SK-N-SH treated with all-trans-retinoic acid at 6 μM for 48 hours (cell line): ENCODE measurements around the gene EARS2.

Experiments
- ATAC-seq: fragments of 200-7000 bp; cut with Tn5 transposase; 3 replicates; pipeline ENCODE4 v1.9.1; 2020; ENCODE audit warnings: mild to moderate bottlenecking, moderate library complexity
- ARNTL ChIP-seq: fragments of 450-650 bp; formaldehyde crosslinking; IDR thresholded peaks from 2 replicates; pipeline ENCODE4 v1.5.0; 2020; ENCODE audit warnings: low read depth, mild to moderate bottlenecking, moderate library complexity, borderline replicate concordance
- BACH2 ChIP-seq: fragments of 250-450 bp; sonication (Bioruptor Pico); IDR thresholded peaks from 2 replicates; pipeline ENCODE4 v1.9.0; 2021; ENCODE audit warnings: mild to moderate bottlenecking, borderline replicate concordance
- CSDC2 ChIP-seq: fragments of 250-450 bp; sonication (Bioruptor Pico); IDR thresholded peaks from 2 replicates; pipeline ENCODE4 v1.5.0; 2020; ENCODE audit warnings: mild to moderate bottlenecking, moderate library complexity
- ESRRG ChIP-seq: fragments of 250-450 bp; sonication (Bioruptor Pico); IDR thresholded peaks from 2 replicates; pipeline ENCODE4 v1.6.1; 2021; ENCODE audit warnings: mild to moderate bottlenecking
- GLIS3 ChIP-seq: fragments of 250-450 bp; sonication (Bioruptor Pico); IDR thresholded peaks from 2 replicates; pipeline ENCODE4 v1.5.0; 2020; ENCODE audit warnings: mild to moderate bottlenecking, moderate library complexity
- ISL1 ChIP-seq: fragments of 250-450 bp; sonication (Bioruptor Pico); IDR thresholded peaks from 2 replicates; pipeline ENCODE4 v2.1.2; 2022; ENCODE audit warnings: mild to moderate bottlenecking, moderate library complexity
- OSR1 ChIP-seq: fragments of 250-450 bp; sonication (Bioruptor Pico); IDR thresholded peaks from 2 replicates; pipeline ENCODE4 v1.8.0; 2022; ENCODE audit warnings: moderate library complexity, mild to moderate bottlenecking, inconsistent platforms
- PPARA ChIP-seq: fragments of 250-450 bp; sonication (Bioruptor Pico); IDR thresholded peaks from 2 replicates; pipeline ENCODE4 v1.5.0; 2020; ENCODE audit warnings: mild to moderate bottlenecking, borderline replicate concordance
- RARB ChIP-seq: fragments of 250-450 bp; sonication (Bioruptor Pico); IDR thresholded peaks from 2 replicates; pipeline ENCODE4 v1.8.0; 2021; ENCODE audit warnings: mild to moderate bottlenecking, moderate library complexity
- SNAI2 ChIP-seq: fragments of 250-450 bp; sonication (Bioruptor Pico); IDR thresholded peaks from 2 replicates; pipeline ENCODE4 v1.5.0; 2020; ENCODE audit warnings: mild to moderate bottlenecking, moderate library complexity
- TCF4 ChIP-seq: fragments of 250-450 bp; sonication (Bioruptor Pico); IDR thresholded peaks from 2 replicates; pipeline ENCODE4 v1.8.0; 2021; ENCODE audit warnings: mild to moderate bottlenecking, moderate library complexity, borderline replicate concordance
- TOX ChIP-seq: fragments of 250-450 bp; sonication (Bioruptor Pico); IDR thresholded peaks from 2 replicates; pipeline ENCODE4 v1.8.0; 2021; ENCODE audit warnings: mild to moderate bottlenecking, moderate library complexity, borderline replicate concordance
- ZC3H10 ChIP-seq: fragments of 250-450 bp; sonication (Bioruptor Pico); IDR thresholded peaks from 2 replicates; pipeline ENCODE4 v1.5.1; 2021; ENCODE audit warnings: mild to moderate bottlenecking, moderate library complexity
- ZFP3 ChIP-seq: fragments of 250-450 bp; sonication (Bioruptor Pico); IDR thresholded peaks from 2 replicates; pipeline ENCODE4 v1.5.0; 2020; ENCODE audit warnings: mild to moderate bottlenecking, moderate library complexity
- ZFP30 ChIP-seq: fragments of 450-650 bp; formaldehyde crosslinking; IDR thresholded peaks from 2 replicates; pipeline ENCODE4 v1.5.0; 2022; ENCODE audit warnings: mild to moderate bottlenecking, moderate library complexity
- ZNF565 ChIP-seq: fragments of 450-650 bp; formaldehyde crosslinking; conservative IDR thresholded peaks from 2 replicates; pipeline ENCODE4 v1.5.0; 2020; ENCODE audit warnings: low read depth, mild to moderate bottlenecking, moderate library complexity
- ZNF70 ChIP-seq: fragments of 450-650 bp; formaldehyde crosslinking; IDR thresholded peaks from 2 replicates; pipeline ENCODE4 v1.5.0; 2020; ENCODE audit warnings: mild to moderate bottlenecking, moderate library complexity
- ZNF8 ChIP-seq: fragments of 450-650 bp; formaldehyde crosslinking; IDR thresholded peaks from 2 replicates; pipeline ENCODE4 v1.5.0; 2020; ENCODE audit warnings: mild to moderate bottlenecking, moderate library complexity
- TF ChIP-seq, protein P1 (sequence below): fragments of 250-450 bp; sonication (Bioruptor Pico); IDR thresholded peaks from 2 replicates; pipeline ENCODE4 v1.8.0; 2021; ENCODE audit warnings: low read depth, mild to moderate bottlenecking, moderate library complexity, borderline replicate concordance
- TF ChIP-seq, protein P2 (sequence below): fragments of 250-450 bp; sonication (Bioruptor Pico); IDR thresholded peaks from 2 replicates; pipeline ENCODE4 v1.8.0; 2020; ENCODE audit warnings: mild to moderate bottlenecking, moderate library complexity, borderline replicate concordance
- TF ChIP-seq, protein P3 (sequence below): fragments of 250-450 bp; sonication (Bioruptor Pico); IDR thresholded peaks from 2 replicates; pipeline ENCODE4 v1.5.1; 2020; ENCODE audit warnings: low read depth, mild to moderate bottlenecking, moderate library complexity
- TF ChIP-seq, protein P4 (sequence below): fragments of 250-450 bp; sonication (Bioruptor Pico); IDR thresholded peaks from 2 replicates; pipeline ENCODE4 v1.5.0; 2020; ENCODE audit warnings: mild to moderate bottlenecking, moderate library complexity

The EARS2 gene

DNA sequence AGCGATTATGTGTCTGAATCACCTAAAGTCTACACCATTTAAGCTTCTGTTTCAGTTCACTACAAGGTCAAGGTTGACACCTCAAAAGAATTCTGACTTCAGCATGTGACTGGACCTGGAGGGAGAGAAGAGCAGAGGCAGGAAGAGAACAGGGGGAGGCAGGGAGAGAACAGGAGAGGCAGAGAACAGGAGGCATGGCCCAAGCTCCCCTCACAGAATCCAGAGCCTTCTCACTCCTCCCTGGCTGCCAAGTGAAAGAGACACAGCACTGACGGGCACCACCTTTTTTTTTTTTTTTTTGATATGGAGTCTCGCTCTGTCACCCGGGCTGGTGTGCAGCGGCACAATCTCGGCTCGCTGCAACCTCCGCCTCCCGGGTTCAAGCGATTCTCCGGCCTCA lies 58.3 kb downstream of the EARS2 start:
- no peak for ATAC-seq
- TF ChIP-seq, protein P1, sequence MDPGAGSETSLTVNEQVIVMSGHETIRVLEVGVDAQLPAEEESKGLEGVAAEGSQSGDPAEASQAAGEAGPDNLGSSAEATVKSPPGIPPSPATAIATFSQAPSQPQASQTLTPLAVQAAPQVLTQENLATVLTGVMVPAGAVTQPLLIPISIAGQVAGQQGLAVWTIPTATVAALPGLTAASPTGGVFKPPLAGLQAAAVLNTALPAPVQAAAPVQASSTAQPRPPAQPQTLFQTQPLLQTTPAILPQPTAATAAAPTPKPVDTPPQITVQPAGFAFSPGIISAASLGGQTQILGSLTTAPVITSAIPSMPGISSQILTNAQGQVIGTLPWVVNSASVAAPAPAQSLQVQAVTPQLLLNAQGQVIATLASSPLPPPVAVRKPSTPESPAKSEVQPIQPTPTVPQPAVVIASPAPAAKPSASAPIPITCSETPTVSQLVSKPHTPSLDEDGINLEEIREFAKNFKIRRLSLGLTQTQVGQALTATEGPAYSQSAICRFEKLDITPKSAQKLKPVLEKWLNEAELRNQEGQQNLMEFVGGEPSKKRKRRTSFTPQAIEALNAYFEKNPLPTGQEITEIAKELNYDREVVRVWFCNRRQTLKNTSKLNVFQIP: no peak
- TF ChIP-seq ZFP30: no peak
- TF ChIP-seq ZNF8: no peak
- no peak for TF ChIP-seq ZC3H10 (CRISPR knock-in tag)
- no peak for TF ChIP-seq OSR1 (CRISPR knock-in tag)
- TF ChIP-seq SNAI2: no peak
- no peak for TF ChIP-seq ISL1 (CRISPR knock-in tag)
- no peak for TF ChIP-seq PPARA
- TF ChIP-seq TCF4: no peak
- TF ChIP-seq, protein P2, sequence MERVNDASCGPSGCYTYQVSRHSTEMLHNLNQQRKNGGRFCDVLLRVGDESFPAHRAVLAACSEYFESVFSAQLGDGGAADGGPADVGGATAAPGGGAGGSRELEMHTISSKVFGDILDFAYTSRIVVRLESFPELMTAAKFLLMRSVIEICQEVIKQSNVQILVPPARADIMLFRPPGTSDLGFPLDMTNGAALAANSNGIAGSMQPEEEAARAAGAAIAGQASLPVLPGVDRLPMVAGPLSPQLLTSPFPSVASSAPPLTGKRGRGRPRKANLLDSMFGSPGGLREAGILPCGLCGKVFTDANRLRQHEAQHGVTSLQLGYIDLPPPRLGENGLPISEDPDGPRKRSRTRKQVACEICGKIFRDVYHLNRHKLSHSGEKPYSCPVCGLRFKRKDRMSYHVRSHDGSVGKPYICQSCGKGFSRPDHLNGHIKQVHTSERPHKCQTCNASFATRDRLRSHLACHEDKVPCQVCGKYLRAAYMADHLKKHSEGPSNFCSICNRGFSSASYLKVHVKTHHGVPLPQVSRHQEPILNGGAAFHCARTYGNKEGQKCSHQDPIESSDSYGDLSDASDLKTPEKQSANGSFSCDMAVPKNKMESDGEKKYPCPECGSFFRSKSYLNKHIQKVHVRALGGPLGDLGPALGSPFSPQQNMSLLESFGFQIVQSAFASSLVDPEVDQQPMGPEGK (CRISPR knock-in tag): no peak
- no peak for TF ChIP-seq ESRRG (CRISPR knock-in tag)
- TF ChIP-seq ZFP3: no peak
- TF ChIP-seq CSDC2: no peak
- TF ChIP-seq, protein P3, sequence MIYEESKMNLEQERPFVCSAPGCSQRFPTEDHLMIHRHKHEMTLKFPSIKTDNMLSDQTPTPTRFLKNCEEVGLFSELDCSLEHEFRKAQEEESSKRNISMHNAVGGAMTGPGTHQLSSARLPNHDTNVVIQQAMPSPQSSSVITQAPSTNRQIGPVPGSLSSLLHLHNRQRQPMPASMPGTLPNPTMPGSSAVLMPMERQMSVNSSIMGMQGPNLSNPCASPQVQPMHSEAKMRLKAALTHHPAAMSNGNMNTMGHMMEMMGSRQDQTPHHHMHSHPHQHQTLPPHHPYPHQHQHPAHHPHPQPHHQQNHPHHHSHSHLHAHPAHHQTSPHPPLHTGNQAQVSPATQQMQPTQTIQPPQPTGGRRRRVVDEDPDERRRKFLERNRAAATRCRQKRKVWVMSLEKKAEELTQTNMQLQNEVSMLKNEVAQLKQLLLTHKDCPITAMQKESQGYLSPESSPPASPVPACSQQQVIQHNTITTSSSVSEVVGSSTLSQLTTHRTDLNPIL (CRISPR knock-in tag): no peak
- TF ChIP-seq ARNTL (CRISPR knock-in tag): no peak
- TF ChIP-seq RARB (CRISPR knock-in tag): no peak
- TF ChIP-seq TOX (CRISPR knock-in tag): no peak

DNA sequence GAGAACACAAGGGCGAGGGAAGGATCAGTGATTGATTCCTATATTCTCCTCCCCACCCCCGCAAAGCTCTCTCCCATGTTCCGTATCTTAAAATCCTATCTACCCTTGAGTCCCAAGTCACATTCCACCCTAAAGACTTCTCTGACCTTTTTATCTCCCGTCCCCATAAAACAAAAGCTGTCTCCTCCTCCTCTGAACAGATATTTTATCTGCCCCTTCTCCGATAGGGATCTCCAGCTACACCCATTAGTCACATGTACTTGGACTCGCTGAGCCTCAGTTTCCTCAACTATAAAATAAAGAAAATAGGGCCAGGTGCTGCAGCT lies 59.6 kb downstream of the EARS2 start:
- ATAC-seq: no peak
- TF ChIP-seq ZNF8 (no peak), ISL1 (CRISPR knock-in tag) (no peak), GLIS3 (CRISPR knock-in tag) (no peak), ZNF565 (no peak), ESRRG (CRISPR knock-in tag) (no peak), ARNTL (CRISPR knock-in tag) (no peak), ZFP3 (no peak), ZFP30 (no peak)
- TF ChIP-seq, protein P4, sequence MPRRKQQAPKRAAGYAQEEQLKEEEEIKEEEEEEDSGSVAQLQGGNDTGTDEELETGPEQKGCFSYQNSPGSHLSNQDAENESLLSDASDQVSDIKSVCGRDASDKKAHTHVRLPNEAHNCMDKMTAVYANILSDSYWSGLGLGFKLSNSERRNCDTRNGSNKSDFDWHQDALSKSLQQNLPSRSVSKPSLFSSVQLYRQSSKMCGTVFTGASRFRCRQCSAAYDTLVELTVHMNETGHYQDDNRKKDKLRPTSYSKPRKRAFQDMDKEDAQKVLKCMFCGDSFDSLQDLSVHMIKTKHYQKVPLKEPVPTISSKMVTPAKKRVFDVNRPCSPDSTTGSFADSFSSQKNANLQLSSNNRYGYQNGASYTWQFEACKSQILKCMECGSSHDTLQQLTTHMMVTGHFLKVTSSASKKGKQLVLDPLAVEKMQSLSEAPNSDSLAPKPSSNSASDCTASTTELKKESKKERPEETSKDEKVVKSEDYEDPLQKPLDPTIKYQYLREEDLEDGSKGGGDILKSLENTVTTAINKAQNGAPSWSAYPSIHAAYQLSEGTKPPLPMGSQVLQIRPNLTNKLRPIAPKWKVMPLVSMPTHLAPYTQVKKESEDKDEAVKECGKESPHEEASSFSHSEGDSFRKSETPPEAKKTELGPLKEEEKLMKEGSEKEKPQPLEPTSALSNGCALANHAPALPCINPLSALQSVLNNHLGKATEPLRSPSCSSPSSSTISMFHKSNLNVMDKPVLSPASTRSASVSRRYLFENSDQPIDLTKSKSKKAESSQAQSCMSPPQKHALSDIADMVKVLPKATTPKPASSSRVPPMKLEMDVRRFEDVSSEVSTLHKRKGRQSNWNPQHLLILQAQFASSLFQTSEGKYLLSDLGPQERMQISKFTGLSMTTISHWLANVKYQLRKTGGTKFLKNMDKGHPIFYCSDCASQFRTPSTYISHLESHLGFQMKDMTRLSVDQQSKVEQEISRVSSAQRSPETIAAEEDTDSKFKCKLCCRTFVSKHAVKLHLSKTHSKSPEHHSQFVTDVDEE (CRISPR knock-in tag): no peak
- TF ChIP-seq, protein P3 (CRISPR knock-in tag): no peak

DNA sequence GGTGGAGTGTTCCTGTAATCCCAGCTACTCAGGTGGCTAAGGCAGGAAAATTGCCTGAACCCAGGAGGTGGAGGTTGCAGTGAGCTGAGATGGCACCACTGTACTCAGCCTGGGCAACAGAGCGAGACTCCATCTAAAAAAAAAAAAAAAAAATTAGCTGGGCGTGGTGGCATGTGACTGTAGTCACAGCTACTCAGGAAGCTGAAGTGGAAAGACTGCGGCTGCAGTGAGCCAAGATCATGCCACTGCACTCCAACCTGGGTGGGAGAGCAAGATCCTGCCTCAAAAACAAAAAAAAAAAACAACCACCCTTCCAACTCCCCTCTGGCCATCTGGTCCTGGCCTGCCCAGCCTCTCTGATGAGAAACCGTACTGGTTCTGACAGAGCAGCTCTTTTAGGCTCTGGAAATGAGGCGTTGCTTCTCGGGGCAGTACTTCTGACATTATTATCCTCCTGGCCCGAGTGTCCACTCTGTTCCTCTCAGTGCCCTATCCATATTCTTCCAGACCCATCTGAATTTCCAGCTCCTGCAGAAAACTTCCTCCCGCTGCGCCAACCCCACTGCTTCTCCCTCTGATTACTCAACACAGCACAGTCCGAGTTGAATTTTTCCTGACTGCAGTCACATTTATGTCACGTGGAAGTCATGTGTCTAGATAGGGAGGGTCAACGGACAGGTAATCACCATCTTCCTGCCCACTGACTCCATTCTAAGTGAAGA lies 60.2 kb downstream of the EARS2 start:
- ATAC-seq: peak; percentile 28
- no peak for TF ChIP-seq OSR1 (CRISPR knock-in tag)
- TF ChIP-seq ZNF70 (CRISPR knock-in tag): no peak
- TF ChIP-seq ZFP30: no peak
- no peak for TF ChIP-seq ZNF565
- TF ChIP-seq ESRRG (CRISPR knock-in tag): no peak
- TF ChIP-seq, protein P2 (CRISPR knock-in tag): no peak
- TF ChIP-seq TOX (CRISPR knock-in tag): no peak
- TF ChIP-seq ZNF8: no peak
- TF ChIP-seq, protein P1: no peak
- no peak for TF ChIP-seq CSDC2
- TF ChIP-seq SNAI2: no peak
- no peak for TF ChIP-seq BACH2
- TF ChIP-seq GLIS3 (CRISPR knock-in tag): no peak
